Loucy (cell line): Measurements from ENCODE around the gene ADI1.

Experiments used
- CTCF ChIP-seq: fragments of 200-600 bp; sonication (generic); conservative IDR thresholded peaks from 2 replicates; pipeline ENCODE4 v1.5.1; 2014; ENCODE audit warnings: mild to moderate bottlenecking, antibody characterized with exemption, low read length
- EZH2phosphoT487 ChIP-seq: fragments of 200-600 bp; IDR thresholded peaks from 2 replicates; pipeline ENCODE4 v1.6.1; 2018; ENCODE audit warnings: antibody characterized with exemption, mild to moderate bottlenecking, moderate library complexity, borderline replicate concordance

DNA sequence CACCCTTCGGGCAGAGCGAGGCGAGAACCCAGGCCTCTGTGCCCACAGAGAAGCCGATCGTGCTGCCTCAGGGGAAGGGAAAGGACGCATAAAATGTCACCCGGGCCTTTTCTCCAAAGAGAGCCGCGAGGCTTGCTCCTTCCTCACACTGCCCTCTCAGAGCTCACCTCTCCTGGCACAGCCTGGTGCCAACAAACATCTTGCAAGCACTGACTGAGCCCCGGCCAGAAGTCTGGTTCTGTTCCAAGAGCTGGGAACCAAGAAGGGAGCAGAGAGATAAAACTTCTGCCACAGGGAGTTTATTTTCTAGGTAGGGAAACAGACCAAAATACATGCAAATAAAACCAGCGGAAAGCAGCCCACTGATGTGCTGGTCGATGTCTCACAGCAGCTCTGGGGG lies 13.6 kb upstream of the ADI1 start:
- TF ChIP-seq CTCF (no peak), EZH2phosphoT487 (no peak)
